ENCODE results near the gene HAPSTR1. TPM values are rescaled to one million over a fixed set of nuclear protein-coding genes. Genes with fewer than 3 reads are reported as not detected.

HAPSTR1 gene
- total RNA-seq, 1 donor from 2014 or later = 80.1 TPM

- peaks cover 7% of the 10 kb centered on the region for H3K9me3 Mint-ChIP-seq
- peaks cover 7% of the 10 kb centered on the region for H3K4me1 Mint-ChIP-seq
- H3K27me3 Mint-ChIP-seq (ENCODE audit: low read depth) = no peaks in the 10 kb centered on the region
- H3K36me3 Mint-ChIP-seq (ENCODE audit: low read depth) = no peaks in the 10 kb centered on the region
- no peak overlapping the region for H3K4me3 Mint-ChIP-seq
- H3K27ac Mint-ChIP-seq (ENCODE audit: unreplicated experiment) = no peak overlapping the region
- DNase-seq (ENCODE audit: low read depth, low spot score) = no peak
- TF ChIP-seq CTCF (conservative IDR thresholded peaks at IDR 0.05) = no peak
Measured at GRCh38 chr16:9054460-9054859, 37.0 kb upstream of the HAPSTR1 start.

- Mint-ChIP-seq H3K36me3 (ENCODE audit: low read depth) (no peaks in the 10 kb centered on the region), H3K9me3 (peaks cover 7% of the 10 kb centered on the region), H3K27ac (ENCODE audit: unreplicated experiment) (no peak overlapping the region), H3K4me3 (no peak overlapping the region), H3K27me3 (ENCODE audit: low read depth) (no peaks in the 10 kb centered on the region), H3K4me1 (peaks cover 7% of the 10 kb centered on the region)
- DNase-seq (ENCODE audit: low read depth, low spot score) = no peak
- TF ChIP-seq CTCF (conservative IDR thresholded peaks at IDR 0.05) = no peak
Measured at GRCh38 chr16:9055115-9055514, 36.3 kb upstream of the HAPSTR1 start.

- Mint-ChIP-seq H3K27me3 (ENCODE audit: low read depth) (no peaks in the 10 kb centered on the region), H3K4me3 (no peak overlapping the region), H3K27ac (ENCODE audit: unreplicated experiment) (no peak overlapping the region), H3K9me3 (peaks cover 7% of the 10 kb centered on the region), H3K4me1 (peaks cover 7% of the 10 kb centered on the region), H3K36me3 (ENCODE audit: low read depth) (no peaks in the 10 kb centered on the region)
- no peak for DNase-seq (ENCODE audit: low read depth, low spot score)
- TF ChIP-seq CTCF (conservative IDR thresholded peaks at IDR 0.05) = no peak
Measured at GRCh38 chr16:9055661-9056060, 35.8 kb upstream of the HAPSTR1 start.

- Mint-ChIP-seq H3K36me3 (ENCODE audit: low read depth) (no peaks in the 10 kb centered on the region), H3K27me3 (ENCODE audit: low read depth) (no peaks in the 10 kb centered on the region), H3K4me3 (no peak overlapping the region), H3K27ac (ENCODE audit: unreplicated experiment) (no peak overlapping the region), H3K9me3 (peaks cover 7% of the 10 kb centered on the region), H3K4me1 (peaks cover 7% of the 10 kb centered on the region)
- no peak for DNase-seq (ENCODE audit: low read depth, low spot score)
- TF ChIP-seq CTCF (conservative IDR thresholded peaks at IDR 0.05) = no peak
Measured at GRCh38 chr16:9056061-9056460, 35.4 kb upstream of the HAPSTR1 start.

GRCh38 chr16:9058211-9058610 lies 33.2 kb upstream of the HAPSTR1 start:
- H3K36me3 Mint-ChIP-seq (ENCODE audit: low read depth) = no peaks in the 10 kb centered on the region
- peaks cover 4% of the 10 kb centered on the region for H3K9me3 Mint-ChIP-seq
- peaks cover 2% of the 10 kb centered on the region for H3K4me1 Mint-ChIP-seq
- TF ChIP-seq CTCF (conservative IDR thresholded peaks at IDR 0.05) = no peak
- peak overlapping the region; percentile 43 for H3K27ac Mint-ChIP-seq (ENCODE audit: unreplicated experiment)
- H3K27me3 Mint-ChIP-seq (ENCODE audit: low read depth) = no peaks in the 10 kb centered on the region
- no peak overlapping the region for H3K4me3 Mint-ChIP-seq
- no peak for DNase-seq (ENCODE audit: low read depth, low spot score)

GRCh38 chr16:9060225-9060624 lies 31.2 kb upstream of the HAPSTR1 start:
- no peak overlapping the region for H3K27ac Mint-ChIP-seq (ENCODE audit: unreplicated experiment)
- no peak for TF ChIP-seq CTCF (conservative IDR thresholded peaks at IDR 0.05)
- H3K4me1 Mint-ChIP-seq = no peaks in the 10 kb centered on the region

More at GRCh38 chr16:9060225-9060624, 31.2 kb upstream of the HAPSTR1 start:
- no peaks in the 10 kb centered on the region for H3K27me3 Mint-ChIP-seq (ENCODE audit: low read depth)
- no peak for DNase-seq (ENCODE audit: low read depth, low spot score)
- H3K36me3 Mint-ChIP-seq (ENCODE audit: low read depth) = no peaks in the 10 kb centered on the region
- no peak overlapping the region for H3K4me3 Mint-ChIP-seq
- no peaks in the 10 kb centered on the region for H3K9me3 Mint-ChIP-seq

Measured in neural crest cell (in vitro differentiated cells).